DOHH2 (cell line): ENCODE data around the gene CERS5.

Experiments
- H3F3A ChIP-seq: fragments of 200-600 bp; sonication (generic), shearing (Covaris generic); 2 replicates; pipeline ENCODE4 v1.6.0; 2016; ENCODE audit warnings: antibody characterized with exemption, mild to moderate bottlenecking; ENCODE audit not compliant: control insufficient read depth, insufficient read depth
- H3K27ac ChIP-seq: fragments of 200-600 bp; sonication (generic); 2 replicates; pipeline ENCODE4 v1.5.1; 2014; ENCODE audit warnings: low read depth, mild to moderate bottlenecking, low read length, moderate library complexity
- H3K27me3 ChIP-seq: fragments of 200-600 bp; sonication (generic); 2 replicates; pipeline ENCODE4 v1.6.1; 2014; ENCODE audit warnings: mild to moderate bottlenecking, low read length, mixed read lengths; ENCODE audit not compliant: control insufficient read depth
- H3K36me3 ChIP-seq: fragments of 200-600 bp; sonication (generic); 2 replicates; pipeline ENCODE4 v1.6.1; 2014; ENCODE audit warnings: mild to moderate bottlenecking, low read length, moderate library complexity, mixed read lengths; ENCODE audit not compliant: control insufficient read depth
- H3K4me1 ChIP-seq: fragments of 200-600 bp; sonication (generic); 2 replicates; pipeline ENCODE4 v1.6.1; 2014; ENCODE audit warnings: mild to moderate bottlenecking, low read length, mixed read lengths; ENCODE audit not compliant: control insufficient read depth
- H3K4me2 ChIP-seq: fragments of 200-600 bp; sonication (generic); 2 replicates; pipeline ENCODE4 v1.6.0; 2014; ENCODE audit warnings: mild to moderate bottlenecking, low read length, moderate library complexity
- H3K4me3 ChIP-seq: fragments of 200-600 bp; sonication (generic); 2 replicates; pipeline ENCODE4 v1.5.1; 2014; ENCODE audit warnings: mild to moderate bottlenecking, low read length, mixed read lengths
- H3K79me2 ChIP-seq: fragments of 200-600 bp; sonication (generic); 2 replicates; pipeline ENCODE4 v1.6.1; 2014; ENCODE audit warnings: mild to moderate bottlenecking, low read length, mixed read lengths; ENCODE audit not compliant: control insufficient read depth
- H3K9me2 ChIP-seq: fragments of 200-600 bp; sonication (generic); replicated peaks from 2 replicates; pipeline ENCODE4 v1.6.1; 2014; ENCODE audit warnings: mild to moderate bottlenecking, low read length, mixed read lengths; ENCODE audit not compliant: control insufficient read depth
- H3K9me3 ChIP-seq: fragments of 200-600 bp; sonication (generic); 2 replicates; pipeline ENCODE4 v1.6.1; 2014; ENCODE audit warnings: antibody characterized with exemption, low read length, mixed read lengths; ENCODE audit not compliant: control insufficient read depth, insufficient read depth
- H4K20me1 ChIP-seq: fragments of 200-600 bp; sonication (generic); 2 replicates; pipeline ENCODE4 v1.6.0; 2014; ENCODE audit warnings: low read depth, mild to moderate bottlenecking, antibody characterized with exemption, low read length, moderate library complexity; ENCODE audit not compliant: control insufficient read depth, insufficient read depth
- EZH2phosphoT487 ChIP-seq: fragments of 200-600 bp; sonication (generic); IDR thresholded peaks from 2 replicates; pipeline ENCODE4 v1.6.1; 2017; ENCODE audit warnings: borderline replicate concordance, mild to moderate bottlenecking, antibody characterized with exemption, low read length, moderate library complexity, mixed read lengths
- TF ChIP-seq, protein P1 (sequence below): fragments of 200-600 bp; sonication (generic); IDR thresholded peaks from one replicate; pipeline ENCODE4 v1.5.1; 2014; ENCODE audit warnings: antibody characterized with exemption, mild to moderate bottlenecking, low read depth, low read length; ENCODE audit not compliant: poor library complexity, severe bottlenecking

The CERS5 gene

GRCh38 chr12:50192236-50192635 lies 25.1 kb upstream of the CERS5 start:
- Histone ChIP-seq H3K4me2 (no peak overlapping the region), H3F3A (no peaks in the 10 kb centered on the region), H3K27ac (no peak overlapping the region), H3K27me3 (no peaks in the 10 kb centered on the region), H3K4me3 (no peak overlapping the region), H3K4me1 (no peaks in the 10 kb centered on the region), H3K36me3 (peaks cover 19% of the 10 kb centered on the region), H3K79me2 (no peaks in the 10 kb centered on the region), H3K9me2 (no peaks in the 10 kb centered on the region), H4K20me1 (no peaks in the 10 kb centered on the region), H3K9me3 (no peaks in the 10 kb centered on the region)
- TF ChIP-seq EZH2phosphoT487 = no peak
- TF ChIP-seq, protein P1, sequence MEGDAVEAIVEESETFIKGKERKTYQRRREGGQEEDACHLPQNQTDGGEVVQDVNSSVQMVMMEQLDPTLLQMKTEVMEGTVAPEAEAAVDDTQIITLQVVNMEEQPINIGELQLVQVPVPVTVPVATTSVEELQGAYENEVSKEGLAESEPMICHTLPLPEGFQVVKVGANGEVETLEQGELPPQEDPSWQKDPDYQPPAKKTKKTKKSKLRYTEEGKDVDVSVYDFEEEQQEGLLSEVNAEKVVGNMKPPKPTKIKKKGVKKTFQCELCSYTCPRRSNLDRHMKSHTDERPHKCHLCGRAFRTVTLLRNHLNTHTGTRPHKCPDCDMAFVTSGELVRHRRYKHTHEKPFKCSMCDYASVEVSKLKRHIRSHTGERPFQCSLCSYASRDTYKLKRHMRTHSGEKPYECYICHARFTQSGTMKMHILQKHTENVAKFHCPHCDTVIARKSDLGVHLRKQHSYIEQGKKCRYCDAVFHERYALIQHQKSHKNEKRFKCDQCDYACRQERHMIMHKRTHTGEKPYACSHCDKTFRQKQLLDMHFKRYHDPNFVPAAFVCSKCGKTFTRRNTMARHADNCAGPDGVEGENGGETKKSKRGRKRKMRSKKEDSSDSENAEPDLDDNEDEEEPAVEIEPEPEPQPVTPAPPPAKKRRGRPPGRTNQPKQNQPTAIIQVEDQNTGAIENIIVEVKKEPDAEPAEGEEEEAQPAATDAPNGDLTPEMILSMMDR = no peak

DNA sequence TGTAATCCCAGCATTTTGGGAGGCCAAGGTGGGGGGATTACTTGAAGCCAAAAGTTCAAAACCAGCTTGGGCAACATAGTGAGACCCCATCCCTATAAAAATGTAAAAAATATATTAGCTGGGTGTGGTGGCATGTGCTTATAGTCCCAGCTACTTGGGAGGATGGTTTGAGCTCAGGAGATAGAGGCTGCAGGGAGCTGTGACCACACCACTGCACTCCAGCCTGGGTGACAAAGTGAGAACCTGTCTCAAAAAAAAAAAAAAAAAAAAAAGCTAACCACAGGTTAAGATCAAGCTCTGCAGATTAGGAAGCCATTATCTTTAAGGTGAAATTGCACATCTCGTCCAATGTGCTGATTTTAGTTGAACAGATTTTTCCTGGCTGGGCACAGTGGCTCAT lies 23.7 kb upstream of the CERS5 start:
- H3F3A ChIP-seq = no peaks in the 10 kb centered on the region
- H3K27ac ChIP-seq = no peak overlapping the region
- no peaks in the 10 kb centered on the region for H3K4me1 ChIP-seq
- H3K79me2 ChIP-seq = no peaks in the 10 kb centered on the region
- no peaks in the 10 kb centered on the region for H4K20me1 ChIP-seq
- no peak overlapping the region for H3K4me2 ChIP-seq
- no peak for TF ChIP-seq EZH2phosphoT487
- TF ChIP-seq, protein P1 = no peak
- H3K27me3 ChIP-seq = no peaks in the 10 kb centered on the region
- H3K9me2 ChIP-seq = no peaks in the 10 kb centered on the region
- H3K36me3 ChIP-seq = peaks cover 19% of the 10 kb centered on the region
- no peak overlapping the region for H3K4me3 ChIP-seq
- H3K9me3 ChIP-seq = no peaks in the 10 kb centered on the region

- Histone ChIP-seq H4K20me1 (no peaks in the 10 kb centered on the region), H3K4me1 (peaks cover 3% of the 10 kb centered on the region; the same call in 1 of the 2 replicates), H3F3A (no peaks in the 10 kb centered on the region), H3K27me3 (no peaks in the 10 kb centered on the region), H3K79me2 (no peaks in the 10 kb centered on the region), H3K9me3 (no peaks in the 10 kb centered on the region), H3K36me3 (peaks cover 12% of the 10 kb centered on the region), H3K4me2 (no peak overlapping the region), H3K27ac (no peak overlapping the region), H3K4me3 (no peak overlapping the region), H3K9me2 (no peaks in the 10 kb centered on the region)
- no peak for TF ChIP-seq EZH2phosphoT487
- TF ChIP-seq, protein P1 = no peak
These were observed 21.9 kb upstream of the CERS5 start for GRCh38 chr12:50188875-50189575.
